ENCODE data around the gene SCAMP2.

GRCh38 chr15:74812533-74812932 is 60.6 kb downstream of the SCAMP2 start, which contains the start of gene LMAN1L:
- TF ChIP-seq POLR2AphosphoS5 (IDR thresholded peaks at IDR 0.05; ENCODE audit: insufficient read depth in 1 of 2, low read depth in 1 of 2), result no peak
- no peak for TF ChIP-seq CTCF (IDR thresholded peaks at IDR 0.05)
- no peak for TF ChIP-seq POLR2A (IDR thresholded peaks at IDR 0.05)
